OCI-LY3 (cell line): ENCODE results near the gene ASB13.
A peak's percentile ranks its signal among the peaks of the same experiment; 100 is the strongest.
"Not testable (repeated sequence)": the region's sequence is repeated elsewhere in the genome, so short reads cannot be mapped to it uniquely, and the experiment has no call there.

Experiments used
- H2AFZ ChIP-seq: fragments of 200-600, 300-600 bp; shearing (Covaris generic); 2 replicates; pipeline ENCODE4 v1.6.0; 2014; ENCODE audit warnings: antibody characterized with exemption, low read depth, low read length
- H3K27ac ChIP-seq: fragments of 200-600, 300-600 bp; sonication (generic); 2 replicates; pipeline ENCODE4 v1.5.1; 2014; ENCODE audit warnings: mild to moderate bottlenecking, low read length, moderate library complexity, mixed read lengths
- H3K27me3 ChIP-seq: fragments of 200-600, 300-600 bp; sonication (generic); 2 replicates; pipeline ENCODE4 v1.6.1; 2014; ENCODE audit warnings: low read depth, low read length, mixed read lengths
- H3K36me3 ChIP-seq: fragments of 200-600, 300-600 bp; sonication (generic); replicated peaks from 2 replicates; pipeline ENCODE3; 2014; ENCODE audit warnings: low read depth, low read length, mixed read lengths
- H3K4me1 ChIP-seq: fragments of 300-600, 200-600 bp; sonication (generic); 2 replicates; pipeline ENCODE4 v1.6.1; 2014; ENCODE audit warnings: low read length, mixed read lengths
- H3K4me2 ChIP-seq: fragments of 200-600, 300-600 bp; sonication (generic); 2 replicates; pipeline ENCODE4 v1.6.1; 2014; ENCODE audit warnings: low read length, mixed read lengths
- H3K4me3 ChIP-seq: fragments of 300-600, 200-600 bp; sonication (generic); 2 replicates; pipeline ENCODE4 v1.5.1; 2014; ENCODE audit warnings: antibody characterized with exemption, mild to moderate bottlenecking, low read length, moderate library complexity
- H3K79me2 ChIP-seq: fragments of 300-600, 200-600 bp; shearing (Covaris generic); 2 replicates; pipeline ENCODE4 v1.6.1; 2014; ENCODE audit warnings: mild to moderate bottlenecking, low read length, mixed read lengths
- H3K9ac ChIP-seq: fragments of 300-600, 200-600 bp; shearing (Covaris generic); 2 replicates; pipeline ENCODE4 v1.6.0; 2014; ENCODE audit warnings: mild to moderate bottlenecking, low read length, moderate library complexity
- H3K9me3 ChIP-seq: fragments of 200-600, 300-600 bp; shearing (Covaris generic); 2 replicates; pipeline ENCODE4 v1.6.1; 2014; ENCODE audit warnings: low read length, mixed read lengths; ENCODE audit not compliant: insufficient read depth
- H4K20me1 ChIP-seq: fragments of 200-600, 300-600 bp; sonication (generic); 2 replicates; pipeline ENCODE4 v1.6.1; 2016; ENCODE audit warnings: low read length, mixed read lengths; ENCODE audit not compliant: insufficient read depth
- CTCF ChIP-seq: fragments of 200-600, 300-600 bp; sonication (generic); IDR thresholded peaks from 2 replicates; pipeline ENCODE4 v1.5.1; 2014; ENCODE audit warnings: antibody characterized with exemption, low read length, low read depth
- EZH2phosphoT487 ChIP-seq: fragments of 200-600 bp; shearing (Covaris generic); IDR thresholded peaks from 2 replicates; pipeline ENCODE4 v1.6.1; 2018; ENCODE audit warnings: antibody characterized with exemption, mixed run types, low read depth

The ASB13 gene

GRCh38 chr10:5594271-5595049 lies 71.9 kb downstream of the ASB13 start:
- Histone ChIP-seq H2AFZ (no peak overlapping the region), H3K9me3 (no peaks in the 10 kb centered on the region), H3K27ac (no peak overlapping the region), H3K79me2 (no peaks in the 10 kb centered on the region), H4K20me1 (no peaks in the 10 kb centered on the region), H3K36me3 (no peaks in the 10 kb centered on the region), H3K27me3 (peaks cover 9% of the 10 kb centered on the region; the same call in 1 of the 2 replicates), H3K4me3 (no peak overlapping the region), H3K9ac (no peak overlapping the region), H3K4me1 (peaks cover 17% of the 10 kb centered on the region), H3K4me2 (no peak overlapping the region)
- TF ChIP-seq CTCF (no peak), EZH2phosphoT487 (no peak)

GRCh38 chr10:5593347-5593746 lies 73.0 kb downstream of the ASB13 start:
- not testable (repeated sequence) for H3K9ac ChIP-seq, H3K27ac ChIP-seq, H3K9me3 ChIP-seq, H3K36me3 ChIP-seq, H2AFZ ChIP-seq, H3K79me2 ChIP-seq, H4K20me1 ChIP-seq, H3K4me2 ChIP-seq, H3K4me3 ChIP-seq
- Histone ChIP-seq H3K4me1 (peaks cover 28% of the 10 kb centered on the region), H3K27me3 (peaks cover 14% of the 10 kb centered on the region; the same call in 1 of the 2 replicates)

- no peak overlapping the region for H3K27ac ChIP-seq
- no peak for TF ChIP-seq EZH2phosphoT487
- TF ChIP-seq CTCF, result no peak
- H3K4me1 ChIP-seq, result peaks cover 29% of the 10 kb centered on the region
Measured at GRCh38 chr10:5592070-5592469, 74.3 kb downstream of the ASB13 start.

GRCh38 chr10:5591336-5591824 lies 75.0 kb downstream of the ASB13 start:
- Histone ChIP-seq H3K79me2 (no peaks in the 10 kb centered on the region), H3K27ac (no peak overlapping the region), H3K9me3 (no peaks in the 10 kb centered on the region), H3K27me3 (peaks cover 20% of the 10 kb centered on the region), H2AFZ (no peak overlapping the region), H3K36me3 (no peaks in the 10 kb centered on the region), H3K4me3 (no peak overlapping the region), H3K4me1 (peaks cover 29% of the 10 kb centered on the region), H3K9ac (no peak overlapping the region), H3K4me2 (0 out of 2 replicates have a peak overlapping the region, but pooled peaks have one; percentile 7), H4K20me1 (no peaks in the 10 kb centered on the region)
- TF ChIP-seq EZH2phosphoT487 (no peak), CTCF (no peak)

More at GRCh38 chr10:5592070-5592469, 74.3 kb downstream of the ASB13 start:
- Histone ChIP-seq H4K20me1 (no peaks in the 10 kb centered on the region), H3K27me3 (peaks cover 18% of the 10 kb centered on the region), H3K9ac (no peak overlapping the region), H3K4me2 (no peak overlapping the region), H3K4me3 (no peak overlapping the region), H3K36me3 (no peaks in the 10 kb centered on the region), H3K9me3 (no peaks in the 10 kb centered on the region), H3K79me2 (no peaks in the 10 kb centered on the region), H2AFZ (no peak overlapping the region)
